Muscle layer of duodenum (tissue), 2 donors: ENCODE results near the gene SLC39A7.

Source experiments
- H3K27ac ChIP-seq: one replicate; pipeline ENCODE4 v1.7.0; 2013; ENCODE audit warnings: mild to moderate bottlenecking, low read length
- H3K27me3 ChIP-seq: one replicate; pipeline ENCODE4 v1.7.0; 2013; ENCODE audit warnings: low read depth, mild to moderate bottlenecking, control low read depth, low read length
- H3K36me3 ChIP-seq, 2 donors: one replicate each; pipeline ENCODE4 v1.7.0; 2013; ENCODE audit warnings: low read length in 2 of 2, control low read depth in 1 of 2, mild to moderate bottlenecking in 1 of 2; ENCODE audit not compliant: insufficient read depth in 2 of 2, control insufficient read depth in 1 of 2
- H3K4me1 ChIP-seq, 2 donors: one replicate each; pipeline ENCODE4 v1.7.0; 2013; ENCODE audit warnings: low read length in 2 of 2, mild to moderate bottlenecking in 2 of 2, control low read depth in 1 of 2, moderate library complexity in 1 of 2; ENCODE audit not compliant: insufficient read depth in 2 of 2, control insufficient read depth in 1 of 2
- H3K4me3 ChIP-seq, 2 donors: one replicate each; pipeline ENCODE4 v1.7.0; 2013; ENCODE audit warnings: low read length in 2 of 2, low read depth in 1 of 2, mild to moderate bottlenecking in 1 of 2
- H3K9me3 ChIP-seq, 2 donors: one replicate each; pipeline ENCODE4 v1.7.0; 2013; ENCODE audit warnings: low read length in 2 of 2, control low read depth in 1 of 2, mild to moderate bottlenecking in 1 of 2; ENCODE audit not compliant: control insufficient read depth in 1 of 2
- donor health status: healthy.

SLC39A7 gene

DNA sequence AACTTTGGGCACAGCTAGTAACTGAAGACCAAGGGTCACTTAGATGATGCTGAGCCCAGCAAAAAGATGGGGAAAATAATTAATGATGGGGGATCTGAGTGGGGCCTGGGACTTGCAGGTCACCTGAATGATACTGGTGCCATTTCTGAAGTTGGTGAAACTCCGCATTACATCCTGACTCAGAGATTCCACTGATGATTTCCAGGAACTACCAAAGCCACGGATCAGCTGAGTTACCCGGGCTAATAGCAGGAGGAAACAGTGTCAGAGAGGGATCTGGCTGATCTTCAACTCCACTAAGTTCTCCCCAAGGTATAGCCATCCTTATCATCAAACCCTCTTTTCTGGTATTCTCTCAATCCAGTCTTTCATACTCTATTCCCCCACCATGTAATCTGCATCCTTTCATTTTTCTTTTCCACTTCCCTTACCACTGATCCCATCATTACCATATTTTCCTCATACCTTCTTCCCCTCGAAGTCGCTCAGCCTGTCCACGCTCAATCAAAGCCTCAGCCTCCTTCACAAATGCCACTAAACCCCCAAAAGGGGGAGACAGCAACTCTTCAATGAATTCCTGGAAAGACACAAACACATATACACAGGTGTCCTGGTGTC is 50.8 kb downstream of the SLC39A7 start:
- H3K36me3 ChIP-seq, result peaks cover 8 to 16% of the 10 kb centered on the region in 2 donors
- H3K4me1 ChIP-seq, result peaks cover 10 to 25% of the 10 kb centered on the region in 2 donors
- H3K4me3 ChIP-seq, result no peak overlapping the region
- H3K27ac ChIP-seq, result no peak overlapping the region
- H3K27me3 ChIP-seq, result no peaks in the 10 kb centered on the region
- no peaks in the 10 kb centered on the region for H3K9me3 ChIP-seq

DNA sequence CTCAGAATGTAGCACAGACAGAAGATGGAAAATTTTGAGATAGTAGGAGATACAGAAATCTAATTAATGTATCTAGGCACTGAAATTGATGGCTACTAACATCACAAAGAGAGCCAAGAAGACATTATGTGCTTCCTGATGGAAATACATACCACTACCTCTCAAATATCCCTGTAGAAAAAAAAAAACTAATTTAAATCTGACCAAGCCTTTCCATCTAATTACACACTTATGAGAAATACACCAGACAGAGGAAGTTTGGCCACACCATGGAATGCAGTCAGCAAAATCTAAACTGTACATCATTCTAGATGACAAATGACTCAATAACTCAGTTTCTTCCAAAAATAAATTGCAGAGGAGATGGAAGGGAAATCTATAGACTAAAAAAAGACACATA is 52.1 kb downstream of the SLC39A7 start:
- Histone ChIP-seq H3K27ac (no peak overlapping the region), H3K36me3 (peaks cover 8 to 16% of the 10 kb centered on the region in 2 donors), H3K4me3 (no peak overlapping the region), H3K9me3 (no peaks in the 10 kb centered on the region), H3K4me1 (peaks cover 10 to 25% of the 10 kb centered on the region in 2 donors), H3K27me3 (no peaks in the 10 kb centered on the region)
